ENCODE measurements around the gene NDUFB10.
A peak's percentile ranks its signal among the peaks of the same experiment; 100 is the strongest.

NDUFB10 gene

DNA sequence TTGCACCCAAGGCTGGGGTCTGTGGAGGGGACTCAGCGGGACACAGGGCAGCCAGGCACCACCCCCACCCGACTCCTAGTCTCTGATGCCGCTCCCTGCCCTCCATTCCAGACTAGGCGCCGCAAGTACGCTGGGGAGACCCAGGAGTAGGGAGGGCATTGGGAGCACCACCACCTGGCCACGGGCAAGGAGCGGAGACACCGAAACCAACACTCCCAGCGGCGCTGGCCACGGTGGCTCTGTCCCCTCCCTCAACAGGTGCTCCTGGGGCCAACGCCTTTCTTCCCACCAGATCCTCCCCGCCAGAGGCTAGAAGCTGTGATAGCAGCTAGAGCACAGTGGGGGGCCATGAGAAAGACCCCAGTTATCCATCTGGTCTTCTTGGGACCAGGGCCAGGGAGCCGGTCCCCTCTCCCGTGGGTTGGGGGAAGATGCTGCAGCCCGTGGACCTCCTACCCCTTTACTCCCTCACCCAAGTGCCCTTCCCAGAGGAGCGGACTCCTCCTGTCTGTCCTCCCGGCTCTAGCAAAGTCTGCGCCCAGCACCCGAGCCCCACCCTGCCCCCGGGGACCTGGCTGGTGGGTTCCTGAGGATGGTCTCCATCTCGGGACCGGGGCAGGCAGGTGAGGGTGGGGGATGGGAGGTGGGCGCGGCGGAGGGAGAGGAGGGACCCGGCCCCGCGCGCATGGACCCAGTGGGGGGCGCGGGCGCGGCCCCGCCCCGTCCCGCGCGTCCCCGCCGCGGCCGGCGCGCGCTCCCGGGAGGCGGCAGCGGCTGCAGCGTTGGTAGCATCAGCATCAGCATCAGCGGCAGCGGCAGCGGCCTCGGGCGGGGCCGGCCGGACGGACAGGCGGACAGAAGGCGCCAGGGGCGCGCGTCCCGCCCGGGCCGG, 30.1 kb downstream of the NDUFB10 start, which contains the start of gene SYNGR3:
SYNGR3 (plus strand) TSS at position 762 of the 892 bp plus-strand sequence. CDS start 133 bp downstream, outside the sequence.
- no peak for DNase-seq

DNA sequence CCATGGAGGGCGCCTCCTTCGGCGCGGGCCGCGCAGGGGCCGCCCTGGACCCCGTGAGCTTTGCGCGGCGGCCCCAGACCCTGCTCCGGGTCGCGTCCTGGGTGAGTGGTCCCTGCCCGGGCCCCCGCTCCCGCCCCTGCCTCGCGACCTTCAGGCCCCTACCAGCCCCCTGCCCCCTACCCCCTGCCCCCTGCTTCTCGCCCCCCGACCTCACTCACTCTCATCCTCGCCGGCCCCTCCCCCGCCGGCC, 30.7 kb downstream of the NDUFB10 start:
- no peak for DNase-seq

DNA sequence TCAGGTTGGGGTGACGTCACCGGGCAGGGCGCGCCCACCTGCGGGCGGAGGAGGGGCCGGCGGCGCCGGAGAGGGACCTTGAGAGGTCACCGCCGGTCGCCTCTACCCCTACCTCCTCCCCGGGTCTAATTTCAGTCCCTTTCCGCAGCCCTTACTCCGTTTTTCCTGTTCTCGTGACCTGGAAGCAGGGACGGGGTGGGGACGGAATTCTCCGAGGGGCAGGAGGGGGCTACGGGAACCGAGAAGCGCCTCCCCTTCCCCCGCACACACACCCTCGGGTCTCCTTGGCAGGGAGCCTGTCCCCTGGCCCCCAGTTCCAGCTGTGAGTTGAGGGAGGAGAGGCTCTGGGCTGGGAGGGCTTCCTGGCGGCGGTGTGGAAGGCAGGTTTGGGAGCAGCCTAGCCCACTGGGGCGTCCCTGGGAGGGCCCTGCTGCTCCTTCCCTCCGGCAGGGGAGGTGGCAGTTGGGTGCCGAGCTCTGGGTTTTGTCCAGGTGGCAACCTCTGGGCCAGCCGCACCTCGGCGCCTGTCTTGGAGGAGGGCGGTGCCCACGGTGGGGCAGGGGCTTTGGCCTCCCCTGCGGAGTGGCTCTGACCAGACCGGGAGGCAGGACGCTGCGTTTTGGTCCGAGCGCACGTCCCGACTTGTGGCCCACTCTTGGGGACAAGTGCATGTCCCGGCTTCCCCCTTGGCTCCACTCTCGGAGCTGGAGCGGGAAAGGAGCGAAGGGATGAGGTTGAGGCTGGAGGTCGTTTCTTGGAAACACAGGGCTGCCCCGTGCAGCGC, 31.2 kb downstream of the NDUFB10 start:
- no peak for DNase-seq

DNA sequence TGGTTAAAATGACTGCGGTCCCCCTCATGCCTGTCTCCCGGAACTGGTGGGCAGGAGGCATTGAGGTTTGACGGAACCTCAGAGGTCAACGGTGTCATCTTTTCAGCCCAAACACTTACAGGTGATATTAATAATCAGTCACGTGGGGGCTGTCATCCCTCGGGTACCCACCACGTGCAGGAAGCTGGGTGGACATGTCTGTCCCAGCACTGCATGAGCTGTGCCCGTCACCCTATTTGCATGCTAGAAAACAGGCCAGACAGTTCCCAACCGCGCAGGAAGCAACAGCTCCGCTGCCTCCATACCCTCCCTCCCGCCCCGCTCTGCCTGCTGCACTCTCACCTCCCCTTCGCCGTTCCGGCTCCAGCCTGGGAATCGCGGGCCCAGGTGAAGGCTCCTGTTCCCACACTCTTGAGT, 31.8 kb downstream of the NDUFB10 start:
- DNase-seq, result no peak

DNA sequence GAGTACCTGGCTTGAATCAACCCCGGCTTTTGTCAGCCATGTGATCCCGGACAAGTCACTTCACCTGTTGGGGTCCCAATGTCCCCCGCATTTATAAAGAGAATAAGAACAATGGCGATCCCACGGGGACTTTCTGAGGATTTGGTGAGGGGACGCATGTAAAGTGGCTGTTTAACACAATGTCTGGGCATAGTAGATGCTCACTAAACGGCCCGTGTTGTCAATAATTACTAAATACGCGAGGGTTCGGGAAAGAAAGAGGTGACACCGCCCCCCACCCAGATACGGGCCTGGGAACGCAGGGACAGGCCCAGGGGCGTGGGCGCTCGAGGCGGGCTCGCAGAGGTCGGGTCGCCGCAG, 32.2 kb downstream of the NDUFB10 start:
- DNase-seq, result no peak

DNA sequence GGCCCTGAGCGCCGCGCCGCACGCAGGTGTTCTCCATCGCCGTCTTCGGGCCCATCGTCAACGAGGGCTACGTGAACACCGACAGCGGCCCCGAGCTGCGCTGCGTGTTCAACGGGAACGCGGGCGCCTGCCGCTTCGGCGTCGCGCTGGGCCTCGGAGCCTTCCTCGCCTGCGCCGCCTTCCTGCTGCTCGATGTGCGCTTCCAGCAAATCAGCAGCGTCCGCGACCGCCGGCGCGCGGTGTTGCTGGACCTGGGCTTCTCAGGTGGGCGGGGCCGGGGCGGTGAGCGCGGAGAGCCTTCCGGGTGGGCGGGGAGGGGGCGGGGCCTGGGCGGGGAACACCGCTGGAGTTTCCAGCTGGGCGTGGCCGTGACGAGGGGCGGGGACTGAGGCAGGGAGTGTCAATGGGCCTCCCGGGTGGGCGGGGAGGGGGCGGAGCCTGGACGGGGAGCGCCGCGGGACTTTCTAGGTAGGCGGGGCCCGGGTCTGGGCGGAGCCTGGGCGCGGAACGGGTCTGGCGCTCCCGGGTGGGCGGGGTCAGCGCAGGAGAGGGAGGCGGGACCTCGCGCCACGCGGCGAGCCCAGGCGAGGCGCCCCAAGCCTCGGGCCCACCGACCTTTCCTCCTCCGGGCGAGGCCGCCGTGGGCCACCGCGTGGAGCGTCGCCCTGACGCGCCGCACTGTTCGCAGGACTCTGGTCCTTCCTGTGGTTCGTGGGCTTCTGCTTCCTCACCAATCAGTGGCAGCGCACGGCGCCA, 32.8 kb downstream of the NDUFB10 start:
- DNase-seq, result peak; percentile 99

DNA sequence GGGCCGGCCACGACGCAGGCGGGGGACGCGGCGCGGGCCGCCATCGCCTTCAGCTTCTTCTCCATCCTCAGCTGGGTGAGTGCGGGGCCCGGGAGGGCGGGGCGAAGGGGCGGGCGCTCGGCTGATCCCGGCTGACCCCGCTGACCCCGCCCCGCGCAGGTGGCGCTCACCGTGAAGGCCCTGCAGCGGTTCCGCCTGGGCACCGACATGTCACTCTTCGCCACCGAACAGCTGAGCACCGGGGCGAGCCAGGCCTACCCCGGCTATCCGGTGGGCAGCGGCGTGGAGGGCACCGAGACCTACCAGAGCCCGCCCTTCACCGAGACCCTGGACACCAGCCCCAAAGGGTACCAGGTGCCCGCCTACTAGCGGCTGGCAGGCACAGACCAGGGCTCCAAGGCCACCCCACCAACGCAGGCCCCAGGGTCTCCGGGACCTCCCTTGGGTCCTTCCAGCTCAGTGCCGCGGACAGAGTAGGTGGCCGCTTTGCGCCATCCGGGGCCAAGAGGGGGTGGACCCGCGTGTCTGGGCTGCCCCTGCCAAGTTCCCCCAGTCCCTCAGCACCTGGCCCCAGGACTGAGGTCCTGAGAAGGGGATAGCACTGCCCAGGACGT, 33.5 kb downstream of the NDUFB10 start:
- DNase-seq, result no peak

DNA sequence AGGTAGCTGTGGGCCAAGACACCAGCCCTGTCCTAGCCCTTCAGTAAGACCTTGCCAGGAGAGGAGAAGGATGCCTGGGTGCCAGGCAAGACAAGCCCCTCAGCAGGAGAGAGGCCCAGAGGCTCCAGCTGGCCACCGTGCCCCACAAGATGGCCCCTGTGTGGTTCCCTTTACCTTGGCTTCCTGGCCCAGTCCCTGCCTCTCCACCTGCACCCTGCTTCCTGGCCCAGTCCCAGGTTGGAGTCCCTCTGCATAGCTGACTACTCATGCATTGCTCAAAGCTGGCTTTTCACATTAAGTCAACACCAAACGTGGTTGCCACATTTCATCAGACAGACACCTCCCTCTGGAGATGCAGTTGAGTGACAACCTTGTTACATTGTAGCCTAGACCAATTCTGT, 34.4 kb downstream of the NDUFB10 start:
- DNase-seq, result no peak

DNA sequence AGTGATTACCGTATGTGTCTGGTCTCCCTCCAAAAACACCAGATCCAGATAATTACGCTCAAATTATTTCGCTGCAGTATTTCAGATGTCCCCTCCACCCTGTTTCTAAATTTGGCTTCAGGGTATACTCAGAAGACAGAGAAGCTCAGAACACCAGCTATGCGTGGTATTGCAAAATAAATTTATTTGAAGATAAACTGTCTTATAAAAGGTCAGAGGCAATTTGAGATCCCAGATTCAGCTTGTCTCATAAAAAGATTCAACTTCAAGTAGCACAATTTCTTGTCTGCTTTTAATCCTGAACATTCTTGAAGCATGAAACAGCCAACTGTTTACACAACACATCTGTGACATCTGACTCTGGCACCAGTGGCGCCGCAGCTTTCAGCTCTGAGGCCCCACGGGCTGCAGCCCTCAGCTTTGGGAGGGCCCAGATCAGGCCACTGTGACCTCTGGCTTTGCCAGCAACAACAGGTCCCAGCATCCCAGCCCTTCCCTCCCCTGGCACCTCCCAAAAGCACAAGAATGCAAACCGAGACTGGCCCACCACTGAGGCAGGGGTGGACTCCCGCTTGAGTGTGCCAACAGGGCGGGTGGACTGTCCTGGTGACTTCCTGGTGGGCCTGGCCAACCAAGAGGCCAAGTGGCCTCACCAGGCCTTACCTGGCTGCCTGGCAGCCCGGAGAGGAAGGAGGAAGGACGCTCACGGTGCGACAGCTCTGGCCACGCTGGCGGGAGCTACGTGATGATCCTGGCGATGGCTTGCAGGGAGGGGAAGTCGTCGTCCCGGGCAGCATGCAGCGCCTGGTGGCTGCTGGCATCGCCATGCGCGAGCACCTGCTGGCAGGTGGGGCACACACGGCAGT, 38.4 kb downstream of the NDUFB10 start:
- no peak for DNase-seq

DNA sequence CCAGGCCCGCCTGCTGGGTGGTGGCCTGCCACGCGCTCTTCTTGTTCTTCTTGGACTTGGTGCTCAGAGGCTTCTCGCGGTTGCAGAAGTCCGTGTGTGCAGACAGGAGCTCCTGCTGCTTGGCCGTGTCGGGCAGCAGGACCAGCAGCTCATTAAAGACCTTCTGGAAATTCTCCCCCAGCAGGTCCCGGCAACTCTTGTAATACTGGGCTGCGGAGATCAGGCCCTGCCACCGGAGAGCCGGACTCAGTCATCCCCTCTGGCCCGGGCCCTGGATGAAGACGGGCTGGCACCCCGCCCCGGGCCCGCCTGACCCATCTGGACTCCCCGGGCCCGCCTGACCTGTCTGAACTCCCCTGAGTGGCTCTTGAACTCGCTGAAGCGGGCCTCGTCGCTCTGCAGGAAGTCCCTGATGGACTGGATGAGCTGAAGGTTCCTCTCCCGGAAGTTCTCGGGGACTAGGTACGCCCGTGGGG, 39.1 kb downstream of the NDUFB10 start:
- no peak for DNase-seq

DNA sequence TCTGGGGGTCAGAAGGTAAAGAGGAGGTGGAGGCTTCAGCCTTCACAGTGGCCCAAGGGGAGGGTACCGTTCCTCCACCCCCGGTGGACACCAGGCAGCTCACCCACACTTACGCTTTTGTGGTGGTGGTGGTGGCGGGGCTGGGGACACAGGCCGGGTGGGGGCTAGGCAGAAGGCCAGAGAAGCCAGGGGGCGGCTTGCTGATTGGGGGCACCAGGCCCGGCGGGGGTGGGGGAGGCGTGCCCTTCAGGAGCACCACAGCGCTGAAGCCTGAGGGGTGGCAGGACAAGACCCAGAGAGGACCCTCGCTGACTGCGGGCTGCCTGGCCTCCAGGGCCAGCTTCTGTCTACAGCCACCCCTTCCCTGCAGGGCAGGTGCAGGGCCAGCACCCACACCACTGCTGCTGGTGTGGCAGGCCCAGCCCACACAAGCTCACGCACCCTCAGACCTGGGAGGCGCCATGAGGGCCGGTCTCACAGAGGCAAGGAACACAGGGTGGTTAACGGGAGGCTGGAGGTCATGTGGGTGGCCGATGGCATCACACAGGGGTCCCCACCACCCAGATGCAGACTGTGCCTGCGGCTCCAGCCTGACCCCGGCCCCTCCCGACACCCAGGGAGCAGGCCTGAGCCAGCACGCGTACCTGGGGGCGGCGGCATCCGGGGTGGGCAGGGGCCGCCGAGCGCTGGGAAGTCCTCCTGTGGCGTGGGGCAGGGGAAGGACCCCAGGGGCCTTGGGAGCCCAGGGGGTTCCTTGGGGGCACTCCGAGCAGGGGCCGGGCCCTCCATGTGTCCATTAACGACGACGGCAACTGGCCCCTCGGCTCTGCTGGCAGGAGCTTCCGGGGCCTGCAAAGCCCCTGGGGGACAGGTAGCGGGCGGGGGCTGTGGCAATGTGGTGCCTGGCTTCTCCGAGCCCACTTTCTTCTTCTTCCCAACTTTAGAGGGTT, 39.8 kb downstream of the NDUFB10 start:
- DNase-seq, result no peak

DNA sequence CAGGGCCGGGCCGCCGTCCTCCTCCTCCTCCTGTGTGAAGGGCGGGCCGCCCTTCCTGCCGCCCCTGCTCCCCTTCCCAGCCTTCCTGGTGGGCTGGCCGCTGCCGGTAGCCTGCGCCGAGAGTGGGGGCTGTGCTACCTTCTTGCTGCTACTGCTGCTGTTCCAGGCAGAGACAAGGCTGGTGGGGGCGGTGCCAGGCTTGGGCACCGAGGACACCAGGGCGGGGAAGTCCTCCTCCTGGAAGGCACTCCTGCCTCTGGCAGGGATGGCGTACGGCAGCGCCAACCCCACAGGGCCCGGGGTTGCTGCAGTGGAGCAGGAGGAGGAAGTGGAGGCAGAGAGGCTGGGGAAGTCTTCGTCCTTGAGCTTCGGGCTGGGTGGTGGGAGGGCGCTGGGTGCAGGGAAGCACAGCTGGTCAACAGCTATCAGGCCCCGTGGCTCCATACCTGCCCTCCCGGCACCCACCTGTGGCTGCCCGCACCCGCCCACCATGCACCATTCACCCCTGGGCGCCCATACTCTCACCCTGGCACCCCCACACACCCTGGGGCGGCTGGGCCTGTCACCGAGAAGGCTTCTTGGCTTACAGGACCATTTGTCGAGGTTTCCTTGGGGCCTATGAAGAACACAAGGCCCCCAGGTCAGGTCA, 40.7 kb downstream of the NDUFB10 start:
- no peak for DNase-seq

DNA sequence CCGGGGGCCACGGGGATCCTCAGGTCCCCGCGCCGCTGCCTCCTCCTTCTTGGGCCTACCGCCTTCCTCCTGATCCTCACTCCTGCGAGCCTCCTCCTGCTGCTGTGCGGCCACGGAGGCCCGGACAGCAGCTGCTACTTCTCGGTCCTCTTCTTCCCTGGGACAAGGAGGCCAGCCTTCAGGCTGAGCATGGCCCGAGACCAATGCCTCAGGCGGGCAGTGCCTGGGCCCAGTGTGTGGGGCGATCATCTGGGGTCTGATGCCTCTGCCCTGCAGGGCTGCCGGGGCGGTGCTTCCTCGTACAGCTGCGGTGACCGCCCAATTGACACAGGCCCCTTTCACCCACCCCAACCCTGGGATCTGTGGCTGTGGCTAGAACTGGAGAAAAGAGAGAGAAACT, 41.7 kb downstream of the NDUFB10 start:
- no peak for DNase-seq

DNA sequence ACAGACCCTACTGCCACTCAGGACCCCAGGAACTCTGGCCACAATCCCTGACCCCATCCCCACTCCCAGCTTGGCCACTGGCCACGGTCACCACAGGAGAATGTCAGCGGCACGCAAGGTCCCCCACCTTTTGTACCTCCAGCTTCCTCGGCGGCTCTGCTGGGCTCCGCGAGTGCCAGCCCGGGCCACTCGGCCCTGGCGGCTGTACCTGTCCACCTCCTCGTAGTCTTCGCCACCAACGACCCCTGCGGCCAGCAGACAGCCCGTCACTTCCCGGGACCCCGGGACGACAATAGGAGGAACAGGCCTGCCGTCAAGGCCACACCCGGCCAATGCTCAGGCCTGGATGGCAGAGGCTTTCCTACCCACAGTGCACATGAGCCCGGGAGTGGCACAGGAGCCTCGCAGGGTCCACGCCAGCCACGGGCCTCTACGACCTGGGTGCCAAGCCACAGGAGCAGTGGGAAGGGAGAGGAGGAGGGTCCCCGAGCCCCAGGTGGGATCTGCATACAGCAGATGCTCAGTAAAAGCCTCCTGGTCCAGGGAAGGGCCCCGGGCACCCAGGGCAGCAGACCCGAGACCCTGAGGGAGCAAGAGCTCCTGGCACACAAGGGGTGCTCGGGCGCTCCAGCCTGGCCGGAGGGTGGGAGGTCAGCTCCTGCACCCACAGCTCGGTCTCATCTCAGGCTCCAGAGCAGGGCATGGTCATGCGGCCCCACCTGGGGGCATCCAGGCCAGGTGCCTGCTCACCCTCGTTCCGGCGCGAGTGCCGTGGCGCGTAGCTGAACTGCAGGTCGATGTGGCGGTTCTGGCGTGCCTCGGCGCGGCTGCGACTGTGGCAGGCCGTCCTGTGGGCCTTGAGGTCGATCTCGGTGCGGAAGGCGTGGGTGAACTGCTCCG, 42.4 kb downstream of the NDUFB10 start:
- no peak for DNase-seq

DNA sequence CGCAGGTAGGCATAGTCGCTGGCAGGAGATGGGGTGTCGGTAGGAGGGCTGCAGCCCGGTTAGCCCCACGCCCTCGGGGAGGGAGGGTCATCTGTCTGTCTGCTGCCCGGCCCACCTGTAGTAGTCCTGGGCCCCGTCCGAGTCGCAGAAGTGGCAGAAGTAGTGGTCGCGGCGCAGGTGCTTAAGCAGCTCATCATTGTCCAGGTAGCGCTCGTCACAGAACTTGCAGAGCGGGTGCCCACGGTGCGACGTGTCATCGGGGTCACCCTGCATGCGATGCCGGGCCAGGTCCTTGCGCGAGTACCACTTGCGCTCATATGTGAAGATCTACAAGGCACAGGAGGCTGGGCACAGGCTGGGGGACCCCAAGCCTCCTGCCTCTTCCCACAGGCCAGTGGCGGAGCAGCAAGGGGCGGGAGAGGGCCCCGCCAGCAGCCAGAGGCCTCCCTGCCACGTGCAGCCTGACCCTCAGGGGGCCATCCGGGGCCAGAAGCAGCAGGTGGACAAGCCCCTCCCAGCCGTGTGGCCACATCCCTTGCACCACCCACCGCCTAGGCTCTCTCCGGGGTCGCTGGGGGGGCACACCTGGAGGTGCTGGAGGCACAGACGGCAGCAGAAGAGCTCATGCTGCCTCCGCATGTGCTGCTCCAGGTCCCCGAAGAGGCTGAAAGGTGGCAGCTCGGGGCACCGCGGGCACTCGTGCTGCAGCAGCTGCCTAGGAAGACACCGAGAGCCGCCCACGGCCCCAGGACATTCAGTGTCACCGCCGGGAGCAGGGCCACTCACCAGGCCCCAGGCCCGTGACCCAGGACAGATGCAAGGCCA, 43.3 kb downstream of the NDUFB10 start:
- no peak for DNase-seq

DNA sequence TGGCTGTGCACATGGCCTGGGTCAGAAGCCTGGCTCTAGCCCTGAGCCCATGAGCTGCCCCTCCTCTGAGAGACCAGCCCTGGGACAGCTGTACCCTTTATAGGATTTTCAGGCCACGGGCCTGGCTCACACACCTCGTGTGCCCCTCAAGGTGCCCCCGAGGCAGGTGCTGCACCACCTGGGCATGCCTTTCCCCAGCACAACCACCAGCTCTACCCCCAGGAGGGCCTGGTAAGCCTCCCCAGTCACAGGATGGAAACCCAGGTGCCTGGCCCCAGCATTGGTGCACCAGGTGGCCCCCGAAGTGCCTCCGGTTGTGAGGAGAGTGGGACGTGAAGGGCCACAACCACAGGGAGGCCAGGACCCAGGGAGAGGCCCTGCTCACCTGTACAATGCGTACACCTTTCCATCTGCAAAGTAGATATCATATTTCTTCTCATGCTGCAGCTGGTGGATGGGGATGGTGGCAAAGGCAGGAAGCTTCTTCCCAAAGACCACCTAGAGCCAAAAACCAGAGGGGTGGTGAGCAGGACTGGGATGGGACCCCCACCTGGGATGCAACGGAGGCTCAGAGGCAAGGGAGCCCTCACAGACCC, 44.0 kb downstream of the NDUFB10 start:
- DNase-seq, result no peak

DNA sequence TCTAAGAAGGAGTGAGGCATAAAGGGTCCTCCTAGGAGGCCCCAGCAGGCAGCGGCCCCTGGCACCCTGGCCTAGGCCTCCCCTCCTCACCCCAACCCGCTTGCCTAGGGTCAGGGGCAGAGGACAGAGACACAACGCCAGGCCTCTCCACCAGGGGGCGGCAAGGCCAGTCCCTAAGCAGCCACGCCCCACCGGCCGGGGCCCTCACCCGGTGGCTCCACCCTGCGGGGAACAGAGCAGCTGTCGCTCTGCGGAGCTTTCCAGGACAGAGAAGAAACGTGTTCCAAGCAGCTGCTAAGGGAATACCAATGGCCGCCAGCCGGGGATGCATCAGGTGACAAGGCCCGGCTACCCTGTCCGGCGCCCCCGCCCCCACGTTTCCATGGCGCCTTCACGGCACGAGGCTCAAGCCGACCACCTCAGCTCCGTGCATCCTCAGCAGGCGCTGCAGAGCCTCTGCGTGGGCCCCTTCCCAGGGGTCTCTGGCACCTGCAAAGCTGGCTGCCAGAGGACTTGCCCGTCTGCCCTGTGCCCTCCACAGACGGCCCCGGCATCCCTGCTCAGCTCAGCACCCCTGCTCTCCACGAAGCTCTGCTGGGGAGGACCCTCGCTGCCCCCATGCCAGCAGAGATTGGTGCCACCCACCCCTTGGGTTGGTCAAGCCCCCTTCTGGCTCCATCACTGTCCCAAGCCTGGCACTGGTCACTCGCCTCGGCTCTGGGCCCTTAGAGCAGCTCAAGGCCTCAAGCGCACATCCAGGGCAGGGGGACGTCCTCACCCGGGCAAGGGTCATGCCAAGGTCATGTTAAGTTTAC, 44.7 kb downstream of the NDUFB10 start:
- peak; percentile 72 for DNase-seq

All from effector CD8-positive, alpha-beta T cell (primary cell).